ENCODE measurements around the gene B4GALNT1. TPM values are rescaled to one million over a fixed set of nuclear protein-coding genes. Genes with fewer than 3 reads are reported as not detected.
"Not testable (repeated sequence)": the region's sequence is repeated elsewhere in the genome, so short reads cannot be mapped to it uniquely, and the experiment has no call there.

B4GALNT1 gene
- total RNA-seq, 1 experiment from 2014 or later, result 11.1 TPM

- Mint-ChIP-seq H3K4me3 (ENCODE audit: low read depth, unreplicated experiment) (no peak overlapping the region), H3K36me3 (ENCODE audit: insufficient read depth, unreplicated experiment) (no peaks in the 10 kb centered on the region), H3K27me3 (ENCODE audit: unreplicated experiment) (peaks cover 55% of the 10 kb centered on the region), H3K27ac (ENCODE audit: unreplicated experiment) (no peak overlapping the region), H3K4me1 (ENCODE audit: low read depth, unreplicated experiment) (no peaks in the 10 kb centered on the region), H3K9me3 (ENCODE audit: low read depth, unreplicated experiment) (no peaks in the 10 kb centered on the region)
- TF ChIP-seq CTCF (IDR thresholded peaks at IDR 0.05; ENCODE audit: unreplicated experiment), result no peak
- DNase-seq, result no peak
- CTCF ChIA-PET, result interaction anchor here (0.6 kb wide), 1 partner anchor 476 kb away, joined by 6 read pairs; no protein-coding TSS in a partner anchor
- intact Hi-C loops (cut with micrococcal nuclease; ENCODE audit: unreplicated experiment), result no loop called here
- BruUV-seq (replicated peaks), result no TSS peak
Measured at GRCh38 chr12:57672801-57673200, 39.8 kb upstream of the B4GALNT1 start.

- H3K4me3 Mint-ChIP-seq (ENCODE audit: low read depth, unreplicated experiment); BruUV-seq (replicated peaks); H3K9me3 Mint-ChIP-seq (ENCODE audit: low read depth, unreplicated experiment); H3K4me1 Mint-ChIP-seq (ENCODE audit: low read depth, unreplicated experiment); CTCF ChIA-PET; H3K36me3 Mint-ChIP-seq (ENCODE audit: insufficient read depth, unreplicated experiment); H3K27ac Mint-ChIP-seq (ENCODE audit: unreplicated experiment); intact Hi-C loops (cut with micrococcal nuclease; ENCODE audit: unreplicated experiment); DNase-seq: not testable (repeated sequence)
- H3K27me3 Mint-ChIP-seq (ENCODE audit: unreplicated experiment), result peaks cover 56% of the 10 kb centered on the region
Measured at GRCh38 chr12:57671811-57672210, 38.8 kb upstream of the B4GALNT1 start.

- H3K9me3 Mint-ChIP-seq (ENCODE audit: low read depth, unreplicated experiment); H3K4me3 Mint-ChIP-seq (ENCODE audit: low read depth, unreplicated experiment); H3K36me3 Mint-ChIP-seq (ENCODE audit: insufficient read depth, unreplicated experiment); H3K27ac Mint-ChIP-seq (ENCODE audit: unreplicated experiment); CTCF ChIA-PET; DNase-seq; H3K4me1 Mint-ChIP-seq (ENCODE audit: low read depth, unreplicated experiment); intact Hi-C loops (cut with micrococcal nuclease; ENCODE audit: unreplicated experiment); BruUV-seq (replicated peaks): not testable (repeated sequence)
- peaks cover 61% of the 10 kb centered on the region for H3K27me3 Mint-ChIP-seq (ENCODE audit: unreplicated experiment)
Measured at GRCh38 chr12:57669691-57670090, 36.7 kb upstream of the B4GALNT1 start.

- CTCF ChIA-PET, result no interaction called here
- no peak for TF ChIP-seq CTCF (IDR thresholded peaks at IDR 0.05; ENCODE audit: unreplicated experiment)
- Mint-ChIP-seq H3K27ac (ENCODE audit: unreplicated experiment) (no peak overlapping the region), H3K36me3 (ENCODE audit: insufficient read depth, unreplicated experiment) (no peaks in the 10 kb centered on the region), H3K9me3 (ENCODE audit: low read depth, unreplicated experiment) (peaks cover 6% of the 10 kb centered on the region), H3K4me3 (ENCODE audit: low read depth, unreplicated experiment) (no peak overlapping the region), H3K4me1 (ENCODE audit: low read depth, unreplicated experiment) (no peaks in the 10 kb centered on the region), H3K27me3 (ENCODE audit: unreplicated experiment) (peaks cover 44% of the 10 kb centered on the region)
- intact Hi-C loops (cut with micrococcal nuclease; ENCODE audit: unreplicated experiment), result no loop called here
- DNase-seq, result no peak
- no TSS peak for BruUV-seq (replicated peaks)
Measured at GRCh38 chr12:57666897-57667296, 33.9 kb upstream of the B4GALNT1 start.

- DNase-seq; H3K4me3 Mint-ChIP-seq (ENCODE audit: low read depth, unreplicated experiment); H3K27ac Mint-ChIP-seq (ENCODE audit: unreplicated experiment); BruUV-seq (replicated peaks); H3K9me3 Mint-ChIP-seq (ENCODE audit: low read depth, unreplicated experiment); H3K36me3 Mint-ChIP-seq (ENCODE audit: insufficient read depth, unreplicated experiment); intact Hi-C loops (cut with micrococcal nuclease; ENCODE audit: unreplicated experiment); H3K4me1 Mint-ChIP-seq (ENCODE audit: low read depth, unreplicated experiment): not testable (repeated sequence)
- peaks cover 44% of the 10 kb centered on the region for H3K27me3 Mint-ChIP-seq (ENCODE audit: unreplicated experiment)
- CTCF ChIA-PET, result interaction anchor here (0.7 kb wide), 1 partner anchor 66 kb away, joined by 3 read pairs; no protein-coding TSS in a partner anchor
Measured at GRCh38 chr12:57665066-57665820, 32.2 kb upstream of the B4GALNT1 start.

GRCh38 chr12:57661376-57661775 is 28.4 kb upstream of the B4GALNT1 start:
- TF ChIP-seq CTCF (IDR thresholded peaks at IDR 0.05; ENCODE audit: unreplicated experiment), result no peak
- Mint-ChIP-seq H3K9me3 (ENCODE audit: low read depth, unreplicated experiment) (peaks cover 8% of the 10 kb centered on the region), H3K4me1 (ENCODE audit: low read depth, unreplicated experiment) (no peaks in the 10 kb centered on the region), H3K27ac (ENCODE audit: unreplicated experiment) (no peak overlapping the region), H3K27me3 (ENCODE audit: unreplicated experiment) (peaks cover 36% of the 10 kb centered on the region), H3K36me3 (ENCODE audit: insufficient read depth, unreplicated experiment) (no peaks in the 10 kb centered on the region), H3K4me3 (ENCODE audit: low read depth, unreplicated experiment) (no peak overlapping the region)
- intact Hi-C loops (cut with micrococcal nuclease; ENCODE audit: unreplicated experiment), result no loop called here
- CTCF ChIA-PET, result no interaction called here
- no peak for DNase-seq
- no TSS peak for BruUV-seq (replicated peaks)
